Activated CD8-positive, alpha-beta memory T cell treated with anti-CD3 and anti-CD28 coated beads for 48 hours (primary cell): ENCODE results near the gene ZNF585A.

Experiments
- DNase-seq, 3 experiments: peaks; one replicate each; pipeline ENCODE4 v3.0.0-alpha.2; 2020; ENCODE audit warnings: low read depth in 2 of 3, low spot score in 2 of 3

Gene ZNF585A

GRCh38 chr19:37095859-37096258, 76.6 kb downstream of the ZNF585A start:
- no peak for DNase-seq
